Measurements from ENCODE around the gene LENEP.

LENEP gene

DNA sequence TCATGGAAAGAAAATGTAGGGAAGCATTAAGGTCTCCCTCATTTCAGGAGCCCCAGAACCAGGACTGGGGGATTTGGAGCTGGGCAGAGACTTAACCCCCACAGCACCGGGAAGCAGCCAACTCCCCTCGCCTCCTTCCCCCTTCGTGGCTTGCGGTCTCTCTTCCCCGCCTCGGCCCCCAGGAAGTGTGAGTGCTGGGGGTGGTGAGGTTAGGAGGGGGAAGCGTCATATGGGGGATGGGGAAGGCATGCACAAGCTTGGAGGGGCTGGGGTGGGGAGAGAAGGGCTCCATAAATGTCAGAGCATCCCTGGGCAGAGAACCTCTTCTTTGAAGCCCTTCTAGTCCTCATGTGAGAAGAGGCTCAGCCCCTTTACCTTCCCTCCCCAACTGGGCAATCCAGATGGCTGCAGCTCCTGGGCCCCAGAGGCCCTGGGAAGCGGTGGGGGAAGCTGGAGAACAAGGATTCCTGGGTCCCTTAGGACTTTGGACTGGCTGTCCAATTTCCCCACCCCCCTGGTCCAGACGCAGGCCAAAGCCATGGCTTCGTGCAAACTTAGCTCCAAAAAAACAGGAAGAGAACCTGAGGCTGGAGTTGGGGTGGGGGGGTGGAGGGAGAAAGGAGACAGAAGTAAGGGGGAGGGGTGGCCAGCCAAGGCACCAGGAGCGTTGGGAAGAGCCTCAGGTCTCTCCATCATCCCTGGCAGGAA lies 17.0 kb downstream of the LENEP start:
- DNase-seq (ENCODE audit: low read depth, low spot score) = no peak

DNA sequence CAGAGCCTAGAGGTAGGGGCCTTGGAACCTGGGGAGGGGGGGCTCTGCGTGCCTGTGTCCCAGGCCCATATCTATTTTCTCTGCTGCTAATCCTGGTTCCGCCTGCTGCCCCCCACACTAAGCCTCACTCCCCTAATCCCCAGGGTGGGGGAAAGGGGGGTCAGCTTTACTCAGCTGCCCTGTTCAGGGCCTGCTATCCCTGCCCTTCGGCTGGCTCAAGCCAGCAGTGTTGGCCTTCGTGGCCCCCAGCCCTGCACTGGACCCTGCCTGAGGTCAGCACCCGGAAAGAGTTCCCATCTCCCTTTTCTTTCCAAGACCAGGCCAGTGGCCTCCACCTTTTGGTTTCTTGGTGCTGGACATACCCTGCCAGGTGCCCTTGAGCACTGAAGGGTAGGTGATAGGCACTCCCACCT lies 17.6 kb downstream of the LENEP start:
- DNase-seq (ENCODE audit: low read depth, low spot score) = no peak

DNA sequence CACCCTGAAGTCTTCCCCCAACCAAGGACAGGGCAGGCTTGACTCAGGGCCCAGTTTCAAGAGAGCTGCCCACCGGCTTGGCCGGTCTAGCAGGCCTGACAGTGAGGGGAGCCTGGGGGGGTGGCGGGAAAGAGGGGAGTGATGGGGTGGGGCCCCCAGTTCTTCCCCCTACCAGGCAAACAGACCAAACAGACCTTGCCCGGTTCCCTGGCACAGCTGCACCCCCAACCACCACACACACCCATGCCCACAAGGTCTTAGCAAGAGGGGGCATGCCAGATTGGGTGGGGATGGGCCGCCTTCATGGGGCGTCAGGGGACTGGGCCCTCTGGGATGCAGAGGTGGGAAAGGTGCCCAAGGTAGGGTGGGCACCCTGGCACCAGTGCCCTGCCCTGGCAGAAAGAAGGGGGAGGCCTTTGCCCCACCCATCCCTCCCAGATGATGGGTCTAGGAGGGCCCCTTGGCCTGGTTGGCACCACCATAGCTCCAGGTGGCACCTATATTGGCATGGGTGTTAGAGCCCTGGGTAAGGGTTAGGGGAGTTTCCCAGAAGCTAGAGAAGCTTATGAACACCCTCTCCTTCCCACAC lies 18.1 kb downstream of the LENEP start:
- DNase-seq (ENCODE audit: low read depth, low spot score) = no peak

DNA sequence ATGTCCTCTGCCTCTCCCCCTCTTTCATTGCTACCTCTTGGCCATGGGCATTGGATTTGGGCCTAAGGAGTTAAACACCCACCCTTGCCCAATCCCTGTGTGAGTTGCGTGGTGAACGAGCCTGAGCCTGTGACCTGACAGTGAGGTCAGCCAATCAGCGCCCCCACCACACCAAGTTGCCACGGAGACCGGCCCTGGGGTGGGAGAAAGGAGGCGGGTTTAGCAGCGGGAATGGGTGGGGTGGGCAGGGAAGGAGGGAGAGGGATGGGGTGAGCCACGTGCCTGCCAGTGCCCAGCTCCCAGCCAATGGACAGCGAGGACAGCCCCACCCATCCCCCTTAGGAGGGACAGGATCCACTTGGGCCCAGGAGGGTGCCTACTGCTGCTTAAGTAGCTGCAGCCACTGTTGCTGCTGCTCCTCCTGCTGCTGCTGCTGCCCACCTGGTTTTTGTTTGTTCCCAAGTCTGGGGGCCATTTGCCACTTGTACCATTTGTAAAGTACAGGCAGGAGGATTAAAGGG lies 18.7 kb downstream of the LENEP start:
- peak; percentile 34 for DNase-seq (ENCODE audit: low read depth, low spot score)

DNA sequence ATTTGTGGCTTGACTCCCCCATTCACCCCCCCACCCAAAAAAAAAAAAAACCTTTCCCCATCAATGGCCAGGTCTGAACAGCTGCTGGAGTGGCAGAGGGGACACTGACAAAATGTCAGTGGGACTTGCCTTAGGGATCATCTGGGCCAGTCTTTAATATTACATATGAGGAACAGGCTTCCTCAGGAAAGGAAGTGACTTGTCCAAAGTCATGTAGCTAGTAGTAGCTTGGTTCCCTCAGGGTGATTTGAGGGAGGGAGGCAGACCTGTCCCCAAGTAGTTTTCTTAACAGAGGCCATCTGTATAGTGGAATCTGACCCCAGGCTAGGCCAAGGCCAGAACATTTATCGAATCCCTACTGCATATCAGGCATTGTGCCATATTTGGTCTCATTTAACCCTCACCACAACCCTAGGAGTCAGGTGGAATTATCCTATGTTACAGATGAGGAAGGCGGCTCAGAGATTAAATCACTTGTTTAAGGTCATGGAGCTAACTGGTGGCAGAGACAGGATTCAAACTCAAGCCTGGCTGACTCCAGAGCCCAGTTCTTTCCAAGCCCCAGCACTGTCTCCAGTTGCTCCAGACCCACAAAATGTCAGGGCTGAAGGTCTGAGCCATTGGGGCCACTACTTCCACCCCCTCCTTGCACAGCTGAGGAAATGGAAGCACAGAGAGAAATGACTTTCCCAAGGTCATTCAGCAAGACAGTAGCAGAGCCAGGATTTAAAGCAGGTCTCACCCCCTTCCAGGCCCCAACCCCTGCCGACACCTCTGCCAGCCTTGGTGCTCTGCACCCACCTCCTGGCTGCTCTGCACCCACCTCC lies 19.6 kb downstream of the LENEP start:
- DNase-seq (ENCODE audit: low read depth, low spot score) = no peak

DNA sequence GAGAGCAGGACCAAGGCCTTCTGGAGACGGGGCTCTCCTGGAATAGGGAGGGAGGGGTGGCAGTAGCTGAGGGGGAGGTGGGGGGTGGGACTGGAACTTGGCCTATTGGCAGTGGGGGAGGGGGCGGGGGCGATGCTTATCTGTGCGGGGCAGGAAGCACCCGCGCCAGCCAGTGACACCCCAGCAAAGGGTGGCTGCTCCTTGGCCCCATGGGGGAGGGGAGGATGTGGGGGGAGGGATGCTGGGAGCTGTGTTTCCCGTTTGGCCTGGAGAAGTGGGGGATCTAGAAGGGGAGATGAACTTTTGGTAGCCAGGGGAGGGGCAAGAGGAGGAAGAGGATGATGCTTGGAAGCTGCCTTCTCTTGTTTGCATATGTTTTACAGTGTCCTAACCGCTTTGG lies 20.2 kb downstream of the LENEP start:
- DNase-seq (ENCODE audit: low read depth, low spot score) = no peak

DNA sequence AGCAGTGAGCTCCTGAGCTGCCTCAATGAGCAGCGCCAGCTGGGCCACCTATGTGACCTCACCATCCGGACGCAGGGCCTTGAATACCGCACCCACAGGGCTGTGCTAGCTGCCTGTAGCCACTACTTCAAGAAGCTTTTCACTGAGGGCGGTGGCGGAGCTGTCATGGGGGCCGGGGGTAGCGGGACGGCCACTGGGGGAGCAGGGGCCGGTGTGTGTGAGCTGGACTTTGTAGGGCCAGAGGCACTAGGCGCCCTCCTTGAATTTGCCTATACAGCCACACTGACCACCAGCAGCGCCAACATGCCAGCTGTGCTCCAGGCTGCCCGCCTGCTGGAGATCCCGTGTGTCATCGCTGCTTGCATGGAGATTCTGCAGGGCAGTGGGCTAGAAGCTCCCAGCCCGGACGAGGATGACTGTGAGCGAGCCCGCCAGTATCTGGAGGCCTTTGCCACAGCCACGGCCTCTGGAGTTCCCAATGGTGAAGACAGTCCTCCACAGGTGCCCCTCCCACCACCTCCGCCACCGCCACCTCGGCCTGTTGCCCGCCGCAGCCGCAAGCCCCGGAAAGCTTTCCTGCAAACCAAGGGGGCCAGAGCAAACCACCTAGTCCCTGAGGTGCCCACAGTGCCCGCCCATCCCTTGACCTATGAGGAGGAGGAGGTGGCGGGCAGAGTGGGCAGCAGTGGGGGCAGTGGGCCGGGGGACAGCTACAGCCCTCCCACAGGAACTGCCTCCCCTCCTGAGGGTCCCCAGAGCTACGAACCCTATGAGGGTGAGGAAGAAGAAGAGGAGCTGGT lies 21.5 kb downstream of the LENEP start:
- no peak for DNase-seq (ENCODE audit: low read depth, low spot score)

DNA sequence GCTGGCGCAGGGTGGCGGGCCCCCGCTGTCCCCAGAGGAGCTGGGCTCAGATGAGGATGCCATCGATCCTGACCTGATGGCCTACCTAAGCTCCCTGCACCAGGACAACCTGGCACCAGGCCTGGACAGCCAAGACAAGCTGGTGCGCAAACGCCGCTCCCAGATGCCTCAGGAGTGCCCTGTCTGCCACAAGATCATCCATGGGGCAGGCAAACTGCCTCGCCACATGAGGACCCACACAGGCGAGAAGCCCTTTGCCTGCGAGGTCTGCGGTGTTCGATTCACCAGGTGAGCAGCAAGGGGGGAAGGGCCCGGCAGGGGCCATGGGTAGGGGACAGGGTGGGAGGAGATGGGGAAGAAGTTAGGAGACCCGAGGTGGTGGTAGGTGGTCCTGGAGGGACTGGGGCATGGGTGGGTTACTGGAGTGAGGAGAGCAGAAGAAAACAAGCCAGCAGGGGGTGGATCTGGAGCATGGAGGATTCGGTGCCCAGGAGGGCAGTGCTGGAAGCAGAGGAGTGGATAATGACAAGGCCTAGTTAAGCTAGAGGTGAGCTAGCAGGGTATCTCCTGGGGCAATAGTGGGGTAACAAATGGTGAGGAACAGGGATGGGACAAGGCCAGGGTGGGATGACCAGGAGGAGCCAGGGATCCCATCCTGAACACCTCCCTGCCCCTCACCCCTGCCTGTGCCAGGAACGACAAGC lies 22.3 kb downstream of the LENEP start:
- DNase-seq (ENCODE audit: low read depth, low spot score) = no peak

DNA sequence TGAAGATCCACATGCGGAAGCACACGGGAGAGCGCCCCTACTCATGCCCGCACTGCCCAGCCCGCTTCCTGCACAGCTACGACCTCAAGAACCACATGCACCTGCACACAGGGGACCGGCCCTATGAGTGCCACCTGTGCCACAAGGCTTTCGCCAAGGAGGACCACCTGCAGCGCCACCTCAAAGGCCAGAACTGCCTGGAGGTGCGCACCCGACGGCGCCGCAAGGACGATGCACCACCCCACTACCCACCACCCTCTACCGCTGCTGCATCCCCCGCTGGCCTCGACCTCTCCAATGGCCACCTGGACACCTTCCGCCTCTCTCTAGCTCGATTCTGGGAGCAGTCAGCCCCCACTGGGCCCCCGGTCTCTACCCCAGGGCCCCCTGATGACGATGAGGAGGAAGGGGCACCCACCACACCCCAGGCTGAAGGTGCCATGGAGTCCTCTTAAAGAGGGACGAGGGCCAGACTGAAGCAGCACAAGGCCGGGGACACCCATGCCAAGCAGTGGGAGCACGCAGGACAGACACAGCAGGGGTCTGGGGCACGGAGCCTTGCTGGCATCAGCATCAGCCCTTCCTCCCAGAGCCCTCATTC lies 22.9 kb downstream of the LENEP start:
- DNase-seq (ENCODE audit: low read depth, low spot score) = no peak

DNA sequence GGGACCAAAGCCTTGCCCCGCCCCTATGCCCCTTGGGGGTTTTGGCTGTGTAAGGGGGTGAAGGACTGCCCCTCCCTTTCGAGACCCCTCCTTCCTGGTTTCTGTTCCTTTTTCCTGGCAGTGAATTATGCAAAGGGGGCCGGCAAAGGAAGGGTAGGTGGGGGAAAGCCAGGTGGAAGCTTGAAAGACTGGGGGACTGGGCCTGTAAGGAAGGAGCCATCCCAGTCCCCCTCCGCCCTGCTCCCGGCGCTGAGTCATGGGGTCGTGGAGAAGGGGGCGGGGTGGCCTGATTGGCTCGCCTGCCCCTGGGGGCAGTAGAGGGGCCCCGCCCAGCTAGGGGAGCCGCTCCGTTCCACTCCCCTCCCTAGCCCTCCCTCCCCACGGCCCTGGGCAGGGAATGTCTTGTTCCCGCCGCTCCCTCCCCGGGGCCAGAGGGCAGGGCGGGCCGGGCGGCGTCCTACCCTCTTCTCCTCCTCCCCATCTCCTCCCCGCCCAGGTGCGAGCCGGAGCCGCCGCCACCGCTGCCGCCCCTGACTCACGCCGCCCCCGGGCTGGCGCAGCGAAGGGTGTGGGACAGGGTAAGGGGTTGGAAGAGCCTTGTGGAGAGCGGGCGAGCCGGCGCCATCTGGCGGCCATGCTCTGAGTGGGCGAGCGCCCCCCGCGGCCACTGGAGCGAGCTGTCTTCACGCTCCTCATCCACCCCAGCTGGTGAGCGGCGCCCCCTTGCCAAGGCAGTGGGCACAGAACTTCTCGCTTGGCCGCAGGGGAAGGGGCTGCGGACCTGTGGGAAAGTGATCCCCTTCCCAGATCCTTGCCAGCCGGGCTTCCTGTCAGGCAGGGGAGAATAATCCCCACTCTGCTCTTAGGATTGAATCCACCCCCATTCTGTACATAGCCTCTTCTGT lies 23.9 kb downstream of the LENEP start:
- peak; percentile 97 for DNase-seq (ENCODE audit: low read depth, low spot score)

DNA sequence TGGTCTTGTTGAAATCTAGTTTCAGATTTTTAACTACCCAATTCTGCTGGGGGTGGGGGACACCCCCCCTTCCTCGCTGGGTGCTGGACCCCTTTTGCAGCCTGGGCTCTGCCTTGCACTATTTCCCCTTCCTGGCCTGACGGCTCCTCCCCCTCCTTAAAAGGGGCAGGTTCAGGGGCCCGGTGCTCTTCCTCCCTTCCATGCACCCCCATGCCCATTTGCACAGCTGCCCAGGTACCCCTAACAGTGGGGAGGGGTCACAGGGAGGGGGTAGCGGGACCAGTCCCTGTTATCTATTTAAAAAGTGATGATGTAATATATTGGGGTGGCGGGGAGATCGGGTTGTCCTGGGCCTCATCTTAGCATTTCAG lies 24.5 kb downstream of the LENEP start:
- DNase-seq (ENCODE audit: low read depth, low spot score) = no peak

DNA sequence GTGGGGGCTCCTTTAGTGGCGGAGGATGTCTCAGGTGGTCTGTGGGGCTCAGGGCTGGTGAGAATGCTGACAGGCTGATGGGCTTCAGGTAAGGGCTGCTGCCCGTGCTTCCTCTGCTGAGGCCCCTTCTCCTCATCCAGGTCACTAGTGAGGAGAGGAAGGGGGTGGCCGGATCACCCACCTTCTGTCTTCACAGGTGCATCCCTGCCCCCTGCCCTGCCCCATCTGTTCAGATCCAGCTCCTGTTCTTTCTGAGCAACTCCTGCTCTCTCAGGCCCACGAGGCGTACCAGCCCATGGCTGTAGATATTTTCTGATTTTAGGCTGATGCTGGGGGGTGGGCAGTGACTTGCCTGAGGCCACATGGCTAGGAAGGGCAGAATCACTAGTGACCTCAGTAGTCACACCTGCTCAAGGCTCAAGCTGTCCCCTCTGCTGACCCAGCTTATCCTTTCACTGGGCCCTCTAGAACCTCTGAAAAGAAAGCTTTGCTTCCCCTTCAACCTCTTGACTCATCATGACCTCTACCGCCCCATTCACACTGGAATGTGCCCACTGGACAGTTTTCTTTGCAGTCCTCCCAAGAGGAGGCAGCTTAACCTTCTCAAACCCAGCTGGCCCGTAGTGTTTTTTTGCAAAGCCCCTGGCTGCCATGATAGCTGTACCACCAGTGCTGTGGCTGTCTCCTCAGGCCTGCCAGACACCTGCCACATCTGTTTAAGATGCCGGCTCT lies 25.4 kb downstream of the LENEP start:
- no peak for DNase-seq (ENCODE audit: low read depth, low spot score)

DNA sequence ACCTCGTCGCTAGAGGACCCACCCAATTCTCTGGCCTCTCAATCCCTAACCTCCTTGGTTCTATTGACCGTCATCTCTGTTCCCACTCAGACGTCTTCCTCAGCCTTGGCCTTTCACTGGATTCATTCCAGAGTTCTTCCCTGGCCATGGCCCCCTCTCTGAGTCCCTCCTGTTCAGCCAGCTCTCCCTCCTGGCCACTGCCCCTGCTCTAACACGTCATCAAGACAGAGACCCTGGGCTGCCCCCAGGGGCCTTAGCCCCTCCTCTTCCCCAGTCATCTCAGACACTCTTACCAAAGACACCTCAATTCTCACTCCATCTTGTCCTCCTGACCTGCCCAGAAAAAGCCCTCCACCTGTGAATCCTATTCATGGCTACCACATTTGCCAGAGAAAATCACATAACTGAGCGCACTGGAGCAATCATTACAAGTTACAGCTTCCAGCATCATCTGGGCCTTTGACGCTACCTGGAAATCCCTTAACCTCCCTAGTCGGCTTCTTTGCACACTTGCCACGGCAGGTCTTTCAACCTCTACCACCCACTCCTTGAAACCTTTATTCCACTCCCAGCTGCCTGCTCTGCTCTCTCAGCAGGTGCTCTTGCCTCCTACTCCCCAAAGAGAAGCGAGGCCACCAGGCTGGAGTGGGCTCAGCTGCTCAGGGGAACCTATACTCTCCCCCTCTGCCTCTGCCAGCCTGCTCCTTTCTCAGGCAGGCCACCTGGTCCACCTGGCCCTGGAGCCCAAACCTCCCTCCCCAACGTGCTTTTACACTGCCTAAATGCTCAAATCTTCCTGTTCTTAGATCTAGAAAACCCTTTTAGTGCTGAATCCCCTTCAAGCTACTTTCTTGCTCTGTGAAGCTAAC lies 26.2 kb downstream of the LENEP start:
- DNase-seq (ENCODE audit: low read depth, low spot score) = no peak

DNA sequence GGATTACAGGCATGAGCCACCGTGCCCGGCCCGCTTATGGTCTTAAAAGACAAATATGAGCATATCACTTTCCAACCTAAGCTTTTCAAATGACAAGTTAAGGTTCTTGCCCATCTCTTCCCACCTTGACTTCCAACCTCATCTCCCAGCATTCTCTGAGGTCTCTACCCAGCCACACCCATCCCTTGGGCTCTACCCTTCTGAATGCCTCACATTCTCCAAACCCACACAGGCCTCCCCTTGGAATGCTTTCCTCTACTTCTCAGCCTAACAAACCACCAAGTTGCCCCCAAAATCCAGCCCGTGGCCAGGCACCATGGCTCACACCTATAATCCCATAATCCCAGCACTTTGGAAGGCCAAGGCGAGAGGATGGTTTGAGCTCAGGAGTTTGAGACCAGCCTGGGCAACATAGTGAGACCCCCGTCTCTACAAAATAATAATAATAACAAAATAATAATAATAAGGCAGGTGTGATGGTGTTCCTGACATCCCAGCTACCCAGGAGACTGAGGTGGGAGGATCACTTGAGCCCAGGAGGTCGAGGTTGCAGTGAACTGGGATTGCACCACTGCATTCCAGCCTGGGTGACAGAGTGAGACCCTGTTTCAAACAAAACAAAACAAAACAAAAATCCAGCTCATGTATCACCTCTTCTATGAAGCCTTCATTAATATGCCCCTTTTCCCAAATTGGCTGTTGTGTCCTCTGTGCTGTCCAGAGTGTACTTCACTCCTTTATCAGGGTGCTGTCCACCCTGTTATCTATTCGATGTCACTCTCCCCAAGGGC lies 28.9 kb downstream of the LENEP start:
- DNase-seq (ENCODE audit: low read depth, low spot score) = peak; percentile 29

DNA sequence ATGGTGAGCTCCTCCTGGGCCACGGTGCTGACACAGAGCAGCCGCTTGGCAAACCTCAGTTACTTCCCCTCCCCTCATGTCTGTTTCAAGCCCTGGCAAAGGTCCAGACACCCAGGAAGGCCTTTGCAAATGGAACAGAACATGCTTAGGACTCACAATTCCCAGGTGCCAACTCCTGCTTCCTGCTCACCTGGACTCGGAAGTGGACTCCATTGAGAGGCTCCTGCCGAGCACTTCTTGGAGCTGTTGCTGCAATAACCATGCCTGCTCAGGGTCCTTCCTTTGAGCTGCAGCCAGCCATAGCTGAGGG lies 29.5 kb downstream of the LENEP start:
- DNase-seq (ENCODE audit: low read depth, low spot score) = no peak

DNA sequence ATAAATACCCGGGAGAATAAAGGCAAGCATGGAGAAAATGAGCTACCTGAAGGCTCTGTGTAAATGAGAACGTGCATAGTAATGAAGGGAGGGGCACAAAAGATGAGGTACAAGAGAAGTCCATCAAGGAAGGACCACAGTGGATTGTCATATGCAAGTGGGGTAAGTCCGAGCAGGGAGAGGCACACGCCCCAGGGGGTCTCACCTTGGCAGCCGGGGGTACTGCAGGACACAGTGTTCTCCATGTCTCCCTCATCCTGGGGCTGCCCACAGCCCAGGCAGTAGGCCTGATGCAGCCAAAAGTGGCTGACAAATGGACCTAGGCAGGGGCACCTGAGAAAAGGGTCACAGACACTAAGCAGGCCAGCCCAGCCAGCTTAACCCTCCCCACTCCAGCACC lies 30.2 kb downstream of the LENEP start:
- no peak for DNase-seq (ENCODE audit: low read depth, low spot score)

DNA sequence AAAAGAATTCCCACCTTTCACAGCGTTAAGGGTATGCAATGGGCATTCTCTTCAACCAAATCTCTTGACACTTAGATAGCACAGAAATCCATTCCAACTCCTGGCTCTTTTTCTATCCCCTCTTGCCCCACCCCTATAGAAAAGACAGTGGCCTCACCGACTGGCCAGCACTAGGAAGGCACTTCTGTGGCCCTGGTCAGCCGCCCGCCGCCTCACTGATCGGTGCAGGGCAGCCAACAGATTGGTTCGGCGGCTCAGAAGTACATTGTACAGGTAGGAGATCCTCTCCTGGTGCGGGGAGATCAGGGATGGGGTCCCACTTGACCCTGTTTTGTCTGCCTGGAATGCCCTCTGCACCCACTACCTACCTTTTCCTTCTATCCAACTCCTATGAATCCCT lies 30.9 kb downstream of the LENEP start:
- no peak for DNase-seq (ENCODE audit: low read depth, low spot score)

All from astrocyte of the hippocampus (primary cell).